K562 (cell line): ENCODE results near the gene RAB3D. TPM values are rescaled to one million over a fixed set of nuclear protein-coding genes. Genes with fewer than 3 reads are reported as not detected.

ENCODE experiments used
- ESRRA ChIP-seq: fragments of 450-650 bp; IDR thresholded peaks from 2 replicates; pipeline ENCODE4 v1.6.1; 2014; ENCODE audit warnings: low read depth, mild to moderate bottlenecking, moderate library complexity, borderline replicate concordance
- HDGF ChIP-seq: fragments of 450-650 bp; IDR thresholded peaks from 2 replicates; pipeline ENCODE4 v1.6.1; 2016
- HLTF ChIP-seq: fragments of 450-650 bp; IDR thresholded peaks from 2 replicates; pipeline ENCODE4 v1.6.1; 2016
- LCOR ChIP-seq: sonication (generic); formaldehyde crosslinking; IDR thresholded peaks from 2 replicates; pipeline ENCODE4 v1.8.0; 2022; ENCODE audit warnings: mild to moderate bottlenecking, missing genetic modification reagents
- MYBL2 ChIP-seq, 2 experiments: fragments of 450-650 bp in 1 of 2; sonication (generic) in 1 of 2; formaldehyde crosslinking in 1 of 2; IDR thresholded peaks; 2 replicates each; pipeline versions ENCODE4 v1.6.1 to v1.8.1; 2017 to 2022; ENCODE audit warnings: borderline replicate concordance in 1 of 2, inconsistent platforms in 1 of 2, low read depth in 1 of 2, mild to moderate bottlenecking in 1 of 2, missing genetic modification reagents in 1 of 2, moderate library complexity in 1 of 2
- NFXL1 ChIP-seq: fragments of 450-650 bp; formaldehyde crosslinking; IDR thresholded peaks from 2 replicates; pipeline ENCODE4 v1.4.0; 2021; ENCODE audit warnings: mild to moderate bottlenecking
- NR3C1 ChIP-seq: sonication (generic); formaldehyde crosslinking; IDR thresholded peaks from 2 replicates; pipeline ENCODE4 v1.8.1; 2022; ENCODE audit warnings: missing genetic modification reagents
- PHF20 ChIP-seq: fragments of 450-650 bp; IDR thresholded peaks from 2 replicates; pipeline ENCODE4 v1.6.1; 2018; ENCODE audit not compliant: partially characterized antibody
- STAG1 ChIP-seq: sonication (generic); formaldehyde crosslinking; IDR thresholded peaks from 2 replicates; pipeline ENCODE4 v1.5.0; 2020; ENCODE audit warnings: missing genetic modification reagents, borderline replicate concordance
- SUPT5H ChIP-seq: fragments of 450-650 bp; IDR thresholded peaks from 2 replicates; pipeline ENCODE4 v1.6.1; 2016
- ZNF197 ChIP-seq: fragments of 200-800 bp; sonication (Bioruptor generic); IDR thresholded peaks from 2 replicates; pipeline ENCODE4 v1.6.1; 2016; ENCODE audit warnings: low read depth, missing genetic modification characterization, missing compliant biosample characterization
- ZNF830 ChIP-seq: fragments of 250-450 bp; sonication (Bioruptor Pico); IDR thresholded peaks from 2 replicates; pipeline ENCODE4 v1.5.0; 2021; ENCODE audit warnings: mild to moderate bottlenecking
- polyA plus RNA-seq, 8 experiments: library from polyadenylated mRNA; depleted of rRNA in 4 of 8; stranded (reverse) in 5 of 8; unstranded in 3 of 8; fragments of >200 nt; fragmentation: Nextera tagmentation in 2 of 8; fragmentation: Illumina TruSeq in 1 of 8; extraction: Ambion mirVana in 2 of 8; extraction: Trizol in 1 of 8; gene quantifications; 2 replicates each; pipeline versions ENCODE4 v1.2.1 to v1.2.3, GENCODE V29; 2011 to 2014; ENCODE audit warnings: inconsistent platforms in 1 of 8, missing spikeins in 1 of 8
- total RNA-seq, 7 experiments: library from RNA; depleted of rRNA in 6 of 7; stranded (reverse); fragments of >200 nt in 6 of 7; fragmentation: Illumina TruSeq in 2 of 7; extraction: Trizol in 2 of 7; gene quantifications; 2 replicates each; pipeline versions ENCODE4 v1.2.1 to v1.2.3, GENCODE V29; 2011 to 2021; ENCODE audit warnings: low replicate concordance in 1 of 7
- TF ChIP-seq, protein P1 (sequence below): fragments of 450-650 bp; IDR thresholded peaks from 2 replicates; pipeline ENCODE4 v1.6.1; 2016; ENCODE audit warnings: low read depth
- TF ChIP-seq, protein P2 (sequence below): sonication (generic); formaldehyde crosslinking; IDR thresholded peaks from 2 replicates; pipeline ENCODE4 v1.8.0; 2023; ENCODE audit warnings: missing genetic modification reagents, mild to moderate bottlenecking, borderline replicate concordance

The RAB3D gene
- total and polyA plus RNA-seq, 9 of the 15 experiments (the other 6 are each of a cell fraction or from before 2014, with no cell fraction given): 0.34 to 3.3 (median 1.3) TPM

DNA sequence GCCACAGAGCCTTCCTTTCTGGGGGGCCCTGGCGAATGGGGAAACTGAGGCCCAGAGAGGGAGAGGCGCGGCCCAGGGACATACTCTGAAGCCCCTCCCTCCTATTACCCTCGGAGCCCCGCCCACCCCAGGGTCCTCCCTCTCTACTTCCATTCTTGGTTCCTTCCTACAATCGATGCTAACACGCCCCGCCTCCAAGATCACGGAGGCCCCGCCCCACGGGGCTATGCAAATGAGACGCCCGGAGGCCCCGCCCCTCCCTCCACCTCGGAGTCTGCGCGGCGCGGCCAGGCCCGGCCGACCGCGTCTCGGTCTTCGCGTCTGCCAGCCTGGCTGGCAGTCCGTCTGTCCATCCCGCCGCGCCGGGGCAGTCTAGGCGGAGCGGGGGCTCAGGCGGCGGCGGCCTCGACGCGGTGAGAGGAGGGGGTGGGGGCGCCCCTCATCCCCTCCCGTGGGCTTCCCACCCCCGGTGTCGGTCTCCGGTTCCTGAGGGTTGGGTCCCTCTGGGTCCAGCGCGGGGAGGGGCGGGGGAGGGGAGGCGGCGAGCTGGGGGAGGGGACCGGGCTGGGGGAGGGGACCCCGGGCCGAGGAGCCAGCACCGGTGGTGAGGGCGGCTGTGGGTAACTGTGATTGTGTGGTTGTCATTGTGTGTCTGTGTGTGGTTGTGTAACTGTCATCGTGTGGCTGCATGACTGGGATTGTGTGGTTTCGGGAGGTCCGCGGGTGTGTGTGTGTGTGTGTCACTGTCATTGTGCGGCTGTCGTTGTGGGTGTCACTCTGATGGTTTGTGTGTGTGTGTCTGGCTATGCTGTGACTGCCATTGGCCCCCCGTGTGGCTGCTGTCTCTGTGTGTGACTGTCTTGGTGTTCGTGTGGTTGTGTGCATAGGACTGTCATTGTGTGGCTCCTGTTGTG lies 16.0 kb upstream of the RAB3D start, which contains the start of gene PLPPR2 (continued):
- TF ChIP-seq, protein P1, sequence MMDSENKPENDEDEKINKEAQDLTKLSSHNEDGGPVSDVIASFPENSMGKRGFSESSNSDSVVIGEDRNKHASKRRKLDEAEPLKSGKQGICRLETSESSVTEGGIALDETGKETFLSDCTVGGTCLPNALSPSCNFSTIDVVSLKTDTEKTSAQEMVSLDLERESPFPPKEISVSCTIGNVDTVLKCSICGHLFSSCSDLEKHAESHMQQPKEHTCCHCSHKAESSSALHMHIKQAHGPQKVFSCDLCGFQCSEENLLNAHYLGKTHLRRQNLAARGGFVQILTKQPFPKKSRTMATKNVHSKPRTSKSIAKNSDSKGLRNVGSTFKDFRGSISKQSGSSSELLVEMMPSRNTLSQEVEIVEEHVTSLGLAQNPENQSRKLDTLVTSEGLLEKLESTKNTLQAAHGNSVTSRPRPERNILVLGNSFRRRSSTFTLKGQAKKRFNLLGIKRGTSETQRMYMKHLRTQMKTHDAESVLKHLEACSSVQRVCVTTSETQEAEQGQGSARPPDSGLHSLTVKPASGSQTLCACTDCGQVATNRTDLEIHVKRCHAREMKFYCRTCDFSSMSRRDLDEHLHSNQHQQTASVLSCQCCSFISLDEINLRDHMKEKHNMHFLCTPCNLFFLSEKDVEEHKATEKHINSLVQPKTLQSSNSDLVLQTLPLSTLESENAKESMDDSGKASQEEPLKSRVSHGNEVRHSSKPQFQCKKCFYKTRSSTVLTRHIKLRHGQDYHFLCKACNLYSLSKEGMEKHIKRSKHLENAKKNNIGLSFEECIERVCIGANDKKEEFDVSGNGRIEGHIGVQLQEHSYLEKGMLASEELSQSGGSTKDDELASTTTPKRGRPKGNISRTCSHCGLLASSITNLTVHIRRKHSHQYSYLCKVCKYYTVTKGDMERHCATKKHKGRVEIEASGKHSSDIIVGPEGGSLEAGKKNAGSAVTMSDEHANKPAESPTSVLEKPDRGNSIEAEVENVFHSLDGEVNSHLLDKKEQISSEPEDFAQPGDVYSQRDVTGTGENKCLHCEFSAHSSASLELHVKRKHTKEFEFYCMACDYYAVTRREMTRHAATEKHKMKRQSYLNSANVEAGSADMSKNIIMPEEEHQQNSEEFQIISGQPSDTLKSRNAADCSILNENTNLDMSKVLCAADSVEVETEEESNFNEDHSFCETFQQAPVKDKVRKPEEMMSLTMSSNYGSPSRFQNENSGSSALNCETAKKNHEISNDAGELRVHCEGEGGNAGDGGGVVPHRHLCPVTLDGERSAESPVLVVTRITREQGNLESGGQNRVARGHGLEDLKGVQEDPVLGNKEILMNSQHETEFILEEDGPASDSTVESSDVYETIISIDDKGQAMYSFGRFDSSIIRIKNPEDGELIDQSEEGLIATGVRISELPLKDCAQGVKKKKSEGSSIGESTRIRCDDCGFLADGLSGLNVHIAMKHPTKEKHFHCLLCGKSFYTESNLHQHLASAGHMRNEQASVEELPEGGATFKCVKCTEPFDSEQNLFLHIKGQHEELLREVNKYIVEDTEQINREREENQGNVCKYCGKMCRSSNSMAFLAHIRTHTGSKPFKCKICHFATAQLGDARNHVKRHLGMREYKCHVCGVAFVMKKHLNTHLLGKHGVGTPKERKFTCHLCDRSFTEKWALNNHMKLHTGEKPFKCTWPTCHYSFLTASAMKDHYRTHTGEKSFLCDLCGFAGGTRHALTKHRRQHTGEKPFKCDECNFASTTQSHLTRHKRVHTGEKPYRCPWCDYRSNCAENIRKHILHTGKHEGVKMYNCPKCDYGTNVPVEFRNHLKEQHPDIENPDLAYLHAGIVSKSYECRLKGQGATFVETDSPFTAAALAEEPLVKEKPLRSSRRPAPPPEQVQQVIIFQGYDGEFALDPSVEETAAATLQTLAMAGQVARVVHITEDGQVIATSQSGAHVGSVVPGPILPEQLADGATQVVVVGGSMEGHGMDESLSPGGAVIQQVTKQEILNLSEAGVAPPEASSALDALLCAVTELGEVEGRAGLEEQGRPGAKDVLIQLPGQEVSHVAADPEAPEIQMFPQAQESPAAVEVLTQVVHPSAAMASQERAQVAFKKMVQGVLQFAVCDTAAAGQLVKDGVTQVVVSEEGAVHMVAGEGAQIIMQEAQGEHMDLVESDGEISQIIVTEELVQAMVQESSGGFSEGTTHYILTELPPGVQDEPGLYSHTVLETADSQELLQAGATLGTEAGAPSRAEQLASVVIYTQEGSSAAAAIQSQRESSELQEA: peak; percentile 45; the same call in 1 of the 2 replicates
- TF ChIP-seq SUPT5H (0 out of 2 replicates have a peak, but pooled peaks have one; percentile 42), STAG1 (CRISPR knock-in tag) (no peak), NR3C1 (CRISPR knock-in tag) (no peak), ZNF830 (no peak), LCOR (CRISPR knock-in tag) (no peak), MYBL2 (IDR thresholded peaks at IDR 0.05; ENCODE audit: low read depth) (no peak), MYBL2 (CRISPR knock-in tag; IDR thresholded peaks at IDR 0.05; ENCODE audit: borderline replicate concordance) (no peak), HDGF (peak; percentile 98), NFXL1 (CRISPR knock-in tag) (no peak), HLTF (peak; percentile 88; the same call in 1 of the 2 replicates), ESRRA (peak; percentile 25; the same call in 1 of the 2 replicates), ZNF197 (CRISPR knock-in tag) (no peak), PHF20 (peak; percentile 70)
- TF ChIP-seq, protein P2, sequence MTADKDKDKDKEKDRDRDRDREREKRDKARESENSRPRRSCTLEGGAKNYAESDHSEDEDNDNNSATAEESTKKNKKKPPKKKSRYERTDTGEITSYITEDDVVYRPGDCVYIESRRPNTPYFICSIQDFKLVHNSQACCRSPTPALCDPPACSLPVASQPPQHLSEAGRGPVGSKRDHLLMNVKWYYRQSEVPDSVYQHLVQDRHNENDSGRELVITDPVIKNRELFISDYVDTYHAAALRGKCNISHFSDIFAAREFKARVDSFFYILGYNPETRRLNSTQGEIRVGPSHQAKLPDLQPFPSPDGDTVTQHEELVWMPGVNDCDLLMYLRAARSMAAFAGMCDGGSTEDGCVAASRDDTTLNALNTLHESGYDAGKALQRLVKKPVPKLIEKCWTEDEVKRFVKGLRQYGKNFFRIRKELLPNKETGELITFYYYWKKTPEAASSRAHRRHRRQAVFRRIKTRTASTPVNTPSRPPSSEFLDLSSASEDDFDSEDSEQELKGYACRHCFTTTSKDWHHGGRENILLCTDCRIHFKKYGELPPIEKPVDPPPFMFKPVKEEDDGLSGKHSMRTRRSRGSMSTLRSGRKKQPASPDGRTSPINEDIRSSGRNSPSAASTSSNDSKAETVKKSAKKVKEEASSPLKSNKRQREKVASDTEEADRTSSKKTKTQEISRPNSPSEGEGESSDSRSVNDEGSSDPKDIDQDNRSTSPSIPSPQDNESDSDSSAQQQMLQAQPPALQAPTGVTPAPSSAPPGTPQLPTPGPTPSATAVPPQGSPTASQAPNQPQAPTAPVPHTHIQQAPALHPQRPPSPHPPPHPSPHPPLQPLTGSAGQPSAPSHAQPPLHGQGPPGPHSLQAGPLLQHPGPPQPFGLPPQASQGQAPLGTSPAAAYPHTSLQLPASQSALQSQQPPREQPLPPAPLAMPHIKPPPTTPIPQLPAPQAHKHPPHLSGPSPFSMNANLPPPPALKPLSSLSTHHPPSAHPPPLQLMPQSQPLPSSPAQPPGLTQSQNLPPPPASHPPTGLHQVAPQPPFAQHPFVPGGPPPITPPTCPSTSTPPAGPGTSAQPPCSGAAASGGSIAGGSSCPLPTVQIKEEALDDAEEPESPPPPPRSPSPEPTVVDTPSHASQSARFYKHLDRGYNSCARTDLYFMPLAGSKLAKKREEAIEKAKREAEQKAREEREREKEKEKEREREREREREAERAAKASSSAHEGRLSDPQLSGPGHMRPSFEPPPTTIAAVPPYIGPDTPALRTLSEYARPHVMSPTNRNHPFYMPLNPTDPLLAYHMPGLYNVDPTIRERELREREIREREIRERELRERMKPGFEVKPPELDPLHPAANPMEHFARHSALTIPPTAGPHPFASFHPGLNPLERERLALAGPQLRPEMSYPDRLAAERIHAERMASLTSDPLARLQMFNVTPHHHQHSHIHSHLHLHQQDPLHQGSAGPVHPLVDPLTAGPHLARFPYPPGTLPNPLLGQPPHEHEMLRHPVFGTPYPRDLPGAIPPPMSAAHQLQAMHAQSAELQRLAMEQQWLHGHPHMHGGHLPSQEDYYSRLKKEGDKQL (CRISPR knock-in tag): no peak
